K562 (cell line): ENCODE data around the gene SPATA12. TPM values are rescaled to one million over a fixed set of nuclear protein-coding genes. Genes with fewer than 3 reads are reported as not detected.

ENCODE experiments used
- ATAC-seq: fragments of 200-7000 bp; cut with Tn5 transposase; 3 replicates; pipeline ENCODE4 v1.9.1; 2020; ENCODE audit warnings: moderate library complexity
- BruUV-seq: library from RNA; stranded (reverse); fragments of 400-500 nt; replicated peaks from 2 replicates; lab custom pipeline; 2021; lab: Mats Ljungman, UMichigan
- CTCF ChIA-PET: fragments of 300-600 bp; formaldehyde crosslinking; extraction: SDS; loops from one replicate; lab custom pipeline; 2021; ENCODE audit warnings: low intra/inter-chr PET ratio; lab: Yijun Ruan, JAX
- POLR2A ChIA-PET: fragments of 300-600, 350-650 bp; sonication (Branson Sonifier 250); formaldehyde crosslinking; extraction: SDS; loops from one replicate; lab custom pipeline; 2021; ENCODE audit warnings: antibody characterized with exemption, inconsistent platforms; lab: Yijun Ruan, JAX
- DNase-seq, 4 experiments: peaks; one replicate each; pipeline versions ENCODE4 v3.0.0 to v3.0.0-alpha.2; 2011 to 2018; ENCODE audit warnings: low spot score in 3 of 4, mixed read lengths in 3 of 4; ENCODE audit errors: extremely low read depth in 1 of 4
- FAIRE-seq: peaks from 2 replicates; lab custom pipeline; 2011; peaks lifted over from hg19 to GRCh38; lab: Jason Lieb, UNC
- H2AFZ ChIP-seq: 2 replicates; pipeline ENCODE4 v1.6.0; 2011; ENCODE audit warnings: low read depth, low read length, control low read depth, inconsistent platforms
- H3K27ac ChIP-seq: fragments of 200-600 bp; 3 replicates; pipeline ENCODE4 v1.8.0; 2011; ENCODE audit warnings: low read depth, mild to moderate bottlenecking, control low read depth, inconsistent platforms, low read length, moderate library complexity, mixed read lengths; ENCODE audit errors: extremely low read depth
- H3K27me3 ChIP-seq, 2 experiments: fragments of 300-600 bp in 1 of 2; 2 replicates in 1 of 2; 3 replicates in 1 of 2; pipeline versions ENCODE4 v1.6.0 to v1.8.0; 2011; ENCODE audit warnings: inconsistent platforms in 2 of 2, low read length in 2 of 2, mild to moderate bottlenecking in 1 of 2, mixed read lengths in 1 of 2, moderate library complexity in 1 of 2; ENCODE audit not compliant: control insufficient read depth in 2 of 2, insufficient read depth in 2 of 2
- H3K36me3 ChIP-seq: fragments of 300-600 bp; 3 replicates; pipeline ENCODE4 v1.8.0; 2011; ENCODE audit warnings: mild to moderate bottlenecking, low read length, inconsistent platforms; ENCODE audit not compliant: control insufficient read depth, insufficient read depth
- H3K4me1 ChIP-seq, 2 experiments: fragments of 200-600 bp in 1 of 2; replicated peaks in 1 of 2; 2 replicates in 1 of 2; 3 replicates in 1 of 2; pipeline versions ENCODE4 v1.5.1 to v1.8.0; 2011; ENCODE audit warnings: inconsistent platforms in 2 of 2, low read length in 2 of 2, mild to moderate bottlenecking in 1 of 2, mixed read lengths in 1 of 2, moderate library complexity in 1 of 2; ENCODE audit not compliant: control insufficient read depth in 2 of 2, insufficient read depth in 2 of 2
- H3K4me2 ChIP-seq: 2 replicates; pipeline ENCODE4 v1.6.1; 2011; ENCODE audit warnings: low read length, control low read depth, inconsistent platforms, mixed read lengths; ENCODE audit not compliant: insufficient read depth
- H3K4me3 ChIP-seq: fragments of 200-600 bp; sonication (generic), shearing (Covaris generic); 2 replicates; pipeline ENCODE4 v1.5.1; 2016; ENCODE audit warnings: control low read depth, inconsistent platforms
- H3K79me2 ChIP-seq: fragments of 200-600 bp; 3 replicates; pipeline ENCODE4 v1.8.0; 2011; ENCODE audit warnings: low read length, inconsistent platforms; ENCODE audit not compliant: control insufficient read depth, insufficient read depth
- H3K9ac ChIP-seq, 2 experiments: 2 replicates each; pipeline versions ENCODE4 v1.6.0 to v1.6.1; 2011; ENCODE audit warnings: low read depth in 2 of 2, low read length in 2 of 2, control low read depth in 1 of 2, inconsistent platforms in 1 of 2, mild to moderate bottlenecking in 1 of 2, mixed read lengths in 1 of 2; ENCODE audit not compliant: insufficient read depth in 1 of 2
- H3K9me1 ChIP-seq: one replicate; pipeline ENCODE4 v1.6.0; 2011; ENCODE audit warnings: inconsistent platforms, mild to moderate bottlenecking, low read length, moderate library complexity; ENCODE audit not compliant: control insufficient read depth, insufficient read depth
- H3K9me3 ChIP-seq: replicated peaks from 2 replicates; pipeline ENCODE4 v1.5.1; 2011; ENCODE audit warnings: low read depth, low read length, inconsistent platforms; ENCODE audit not compliant: control insufficient read depth, insufficient read depth
- H4K20me1 ChIP-seq: replicated peaks from 2 replicates; pipeline ENCODE4 v1.6.1; 2011; ENCODE audit warnings: low read length, inconsistent platforms, mixed read lengths; ENCODE audit not compliant: control insufficient read depth, insufficient read depth
- ADNP ChIP-seq: fragments of 200-800 bp; sonication (Bioruptor generic); IDR thresholded peaks from 2 replicates; pipeline ENCODE4 v1.6.1; 2016; ENCODE audit warnings: missing genetic modification characterization, missing compliant biosample characterization
- CC2D1A ChIP-seq: fragments of 450-650 bp; IDR thresholded peaks from 2 replicates; pipeline ENCODE4 v1.6.1; 2017; ENCODE audit warnings: mild to moderate bottlenecking
- FOXK1 ChIP-seq: sonication (generic); formaldehyde crosslinking; IDR thresholded peaks from 2 replicates; pipeline ENCODE4 v1.8.0; 2022; ENCODE audit warnings: missing genetic modification reagents, mild to moderate bottlenecking, borderline replicate concordance
- PHF8 ChIP-seq: fragments of 200-600 bp; sonication (generic); IDR thresholded peaks from 2 replicates; pipeline ENCODE4 v1.6.1; 2012; ENCODE audit warnings: mixed run types, mild to moderate bottlenecking, inconsistent platforms, low read length, moderate library complexity, borderline replicate concordance
- PRMT5 ChIP-seq: sonication (generic); formaldehyde crosslinking; IDR thresholded peaks from 2 replicates; pipeline ENCODE4 v1.5.0; 2020; ENCODE audit warnings: missing genetic modification reagents
- RNF2 ChIP-seq: sonication (generic); IDR thresholded peaks from 2 replicates; pipeline ENCODE4 v1.6.1; 2016
- ZNF830 ChIP-seq: fragments of 250-450 bp; sonication (Bioruptor Pico); IDR thresholded peaks from 2 replicates; pipeline ENCODE4 v1.5.0; 2021; ENCODE audit warnings: mild to moderate bottlenecking
- WGBS: fragments of 100-300 bp; shearing (Covaris generic); methylation state at CpG from one replicate; pipeline ENCODE4 v1.1.6; 2016; ENCODE audit warnings: low coverage, mixed read lengths; ENCODE audit not compliant: insufficient coverage; ENCODE audit errors: missing lambda C conversion rate; 5-methylcytosine and 5-hydroxymethylcytosine counted together
- in situ Hi-C: fragments of 300-500 bp; cut with MboI; formaldehyde crosslinking; loops from 4 replicates; pipeline ENCODE4 v1.15.0; 2018; ENCODE audit warnings: inconsistent platforms, mixed read lengths
- intact Hi-C: fragments of 100-400 bp; cut with micrococcal nuclease; formaldehyde crosslinking; loops from 2 replicates; pipeline ENCODE4 v1.14.2; 2022
- polyA plus RNA-seq, 8 experiments: library from polyadenylated mRNA; depleted of rRNA in 4 of 8; stranded (reverse) in 5 of 8; unstranded in 3 of 8; fragments of >200 nt; fragmentation: Nextera tagmentation in 2 of 8; fragmentation: Illumina TruSeq in 1 of 8; extraction: Ambion mirVana in 2 of 8; extraction: Trizol in 1 of 8; gene quantifications; 2 replicates each; pipeline versions ENCODE4 v1.2.1 to v1.2.3, GENCODE V29; 2011 to 2014; ENCODE audit warnings: inconsistent platforms in 1 of 8, missing spikeins in 1 of 8
- total RNA-seq, 7 experiments: library from RNA; depleted of rRNA in 6 of 7; stranded (reverse); fragments of >200 nt in 6 of 7; fragmentation: Illumina TruSeq in 2 of 7; extraction: Trizol in 2 of 7; gene quantifications; 2 replicates each; pipeline versions ENCODE4 v1.2.1 to v1.2.3, GENCODE V29; 2011 to 2021; ENCODE audit warnings: low replicate concordance in 1 of 7
- TF ChIP-seq, protein P1 (sequence below): fragments of 250-450 bp; sonication (Bioruptor Pico); IDR thresholded peaks from 2 replicates; pipeline ENCODE4 v1.8.0; 2021; ENCODE audit warnings: borderline replicate concordance, mild to moderate bottlenecking, moderate library complexity; ENCODE audit not compliant: poor library complexity, severe bottlenecking
- TF ChIP-seq, protein P2 (sequence below): fragments of 450-650 bp; formaldehyde crosslinking; IDR thresholded peaks from 2 replicates; pipeline ENCODE4 v1.4.0; 2020; ENCODE audit warnings: mild to moderate bottlenecking
- TF ChIP-seq, protein P3 (sequence below): fragments of 450-650 bp; formaldehyde crosslinking; IDR thresholded peaks from 2 replicates; pipeline ENCODE4 v1.4.0; 2020; ENCODE audit warnings: mild to moderate bottlenecking, mixed read lengths
- TF ChIP-seq, protein P4 (sequence below): fragments of 250-450 bp; sonication (Bioruptor Pico); IDR thresholded peaks from 2 replicates; pipeline ENCODE4 v1.4.0; 2020

The SPATA12 gene
- total and polyA plus RNA-seq, 9 of the 15 experiments (the other 6 are each of a cell fraction or from before 2014, with no cell fraction given): not detected

DNA sequence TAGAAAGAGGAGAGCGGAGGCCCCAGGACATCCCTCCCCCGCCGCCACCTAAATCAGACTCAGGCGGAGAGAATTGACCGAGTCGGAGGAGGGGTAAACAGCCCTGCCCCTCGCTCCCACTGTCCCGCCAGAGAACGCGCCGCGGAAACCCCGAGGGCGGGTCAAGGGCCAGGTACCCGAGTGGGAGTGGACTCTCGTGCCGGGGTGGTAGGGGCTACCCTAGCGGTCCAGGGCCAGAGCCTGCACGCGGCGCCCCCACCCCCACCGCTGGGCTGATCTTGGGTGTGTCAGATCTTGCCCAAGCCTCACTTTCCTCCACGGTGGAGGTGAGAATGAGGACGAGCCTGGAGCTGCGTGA, 19.0 kb downstream of the SPATA12 start (continued):
- no peak for TF ChIP-seq ADNP
- TF ChIP-seq, protein P1, sequence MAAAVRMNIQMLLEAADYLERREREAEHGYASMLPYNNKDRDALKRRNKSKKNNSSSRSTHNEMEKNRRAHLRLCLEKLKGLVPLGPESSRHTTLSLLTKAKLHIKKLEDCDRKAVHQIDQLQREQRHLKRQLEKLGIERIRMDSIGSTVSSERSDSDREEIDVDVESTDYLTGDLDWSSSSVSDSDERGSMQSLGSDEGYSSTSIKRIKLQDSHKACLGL: no peak
- TF ChIP-seq, protein P2, sequence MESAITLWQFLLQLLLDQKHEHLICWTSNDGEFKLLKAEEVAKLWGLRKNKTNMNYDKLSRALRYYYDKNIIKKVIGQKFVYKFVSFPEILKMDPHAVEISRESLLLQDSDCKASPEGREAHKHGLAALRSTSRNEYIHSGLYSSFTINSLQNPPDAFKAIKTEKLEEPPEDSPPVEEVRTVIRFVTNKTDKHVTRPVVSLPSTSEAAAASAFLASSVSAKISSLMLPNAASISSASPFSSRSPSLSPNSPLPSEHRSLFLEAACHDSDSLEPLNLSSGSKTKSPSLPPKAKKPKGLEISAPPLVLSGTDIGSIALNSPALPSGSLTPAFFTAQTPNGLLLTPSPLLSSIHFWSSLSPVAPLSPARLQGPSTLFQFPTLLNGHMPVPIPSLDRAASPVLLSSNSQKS: no peak
- TF ChIP-seq, all 486 proteins: peak for 15

DNA sequence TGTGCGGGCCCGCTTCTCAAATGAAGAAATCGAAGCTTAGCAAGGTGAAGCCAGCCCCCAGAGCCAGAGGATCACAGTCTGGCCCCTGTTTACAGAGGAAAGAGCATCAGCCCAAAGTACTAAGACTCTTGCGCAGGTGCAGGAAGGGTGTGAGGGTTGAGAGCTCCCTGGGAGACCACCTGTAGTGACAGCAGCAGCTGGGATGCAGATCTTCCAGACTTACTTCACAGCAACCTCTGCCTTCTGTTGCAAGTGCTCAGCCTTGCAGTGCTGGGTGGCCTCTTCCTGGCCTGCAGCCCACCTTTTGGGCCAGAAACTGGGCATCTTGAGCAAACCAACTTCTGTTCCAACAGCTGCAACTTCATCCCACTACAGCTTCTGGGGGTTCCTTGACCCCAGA, 19.7 kb downstream of the SPATA12 start:
- peaks cover 0 to 17% of the 10 kb centered on the region in 2 experiments; a peak in 3 of 5 replicates for H3K4me1 ChIP-seq
- H3K4me3 ChIP-seq: no peak overlapping the region
- in situ Hi-C loops: no loop called here
- H3K4me2 ChIP-seq: no peak overlapping the region
- TF ChIP-seq, protein P3, sequence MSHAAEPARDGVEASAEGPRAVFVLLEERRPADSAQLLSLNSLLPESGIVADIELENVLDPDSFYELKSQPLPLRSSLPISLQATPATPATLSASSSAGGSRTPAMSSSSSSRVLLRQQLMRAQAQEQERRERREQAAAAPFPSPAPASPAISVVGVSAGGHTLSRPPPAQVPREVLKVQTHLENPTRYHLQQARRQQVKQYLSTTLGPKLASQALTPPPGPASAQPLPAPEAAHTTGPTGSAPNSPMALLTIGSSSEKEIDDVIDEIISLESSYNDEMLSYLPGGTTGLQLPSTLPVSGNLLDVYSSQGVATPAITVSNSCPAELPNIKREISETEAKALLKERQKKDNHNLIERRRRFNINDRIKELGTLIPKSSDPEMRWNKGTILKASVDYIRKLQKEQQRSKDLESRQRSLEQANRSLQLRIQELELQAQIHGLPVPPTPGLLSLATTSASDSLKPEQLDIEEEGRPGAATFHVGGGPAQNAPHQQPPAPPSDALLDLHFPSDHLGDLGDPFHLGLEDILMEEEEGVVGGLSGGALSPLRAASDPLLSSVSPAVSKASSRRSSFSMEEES (CRISPR knock-in tag): no peak
- TF ChIP-seq PRMT5 (CRISPR knock-in tag) (no peak), RNF2 (no peak), FOXK1 (CRISPR knock-in tag) (no peak), PHF8 (no peak), CC2D1A (no peak), ZNF830 (CRISPR knock-in tag) (no peak)
- TF ChIP-seq, protein P2: no peak
- TF ChIP-seq, protein P4, sequence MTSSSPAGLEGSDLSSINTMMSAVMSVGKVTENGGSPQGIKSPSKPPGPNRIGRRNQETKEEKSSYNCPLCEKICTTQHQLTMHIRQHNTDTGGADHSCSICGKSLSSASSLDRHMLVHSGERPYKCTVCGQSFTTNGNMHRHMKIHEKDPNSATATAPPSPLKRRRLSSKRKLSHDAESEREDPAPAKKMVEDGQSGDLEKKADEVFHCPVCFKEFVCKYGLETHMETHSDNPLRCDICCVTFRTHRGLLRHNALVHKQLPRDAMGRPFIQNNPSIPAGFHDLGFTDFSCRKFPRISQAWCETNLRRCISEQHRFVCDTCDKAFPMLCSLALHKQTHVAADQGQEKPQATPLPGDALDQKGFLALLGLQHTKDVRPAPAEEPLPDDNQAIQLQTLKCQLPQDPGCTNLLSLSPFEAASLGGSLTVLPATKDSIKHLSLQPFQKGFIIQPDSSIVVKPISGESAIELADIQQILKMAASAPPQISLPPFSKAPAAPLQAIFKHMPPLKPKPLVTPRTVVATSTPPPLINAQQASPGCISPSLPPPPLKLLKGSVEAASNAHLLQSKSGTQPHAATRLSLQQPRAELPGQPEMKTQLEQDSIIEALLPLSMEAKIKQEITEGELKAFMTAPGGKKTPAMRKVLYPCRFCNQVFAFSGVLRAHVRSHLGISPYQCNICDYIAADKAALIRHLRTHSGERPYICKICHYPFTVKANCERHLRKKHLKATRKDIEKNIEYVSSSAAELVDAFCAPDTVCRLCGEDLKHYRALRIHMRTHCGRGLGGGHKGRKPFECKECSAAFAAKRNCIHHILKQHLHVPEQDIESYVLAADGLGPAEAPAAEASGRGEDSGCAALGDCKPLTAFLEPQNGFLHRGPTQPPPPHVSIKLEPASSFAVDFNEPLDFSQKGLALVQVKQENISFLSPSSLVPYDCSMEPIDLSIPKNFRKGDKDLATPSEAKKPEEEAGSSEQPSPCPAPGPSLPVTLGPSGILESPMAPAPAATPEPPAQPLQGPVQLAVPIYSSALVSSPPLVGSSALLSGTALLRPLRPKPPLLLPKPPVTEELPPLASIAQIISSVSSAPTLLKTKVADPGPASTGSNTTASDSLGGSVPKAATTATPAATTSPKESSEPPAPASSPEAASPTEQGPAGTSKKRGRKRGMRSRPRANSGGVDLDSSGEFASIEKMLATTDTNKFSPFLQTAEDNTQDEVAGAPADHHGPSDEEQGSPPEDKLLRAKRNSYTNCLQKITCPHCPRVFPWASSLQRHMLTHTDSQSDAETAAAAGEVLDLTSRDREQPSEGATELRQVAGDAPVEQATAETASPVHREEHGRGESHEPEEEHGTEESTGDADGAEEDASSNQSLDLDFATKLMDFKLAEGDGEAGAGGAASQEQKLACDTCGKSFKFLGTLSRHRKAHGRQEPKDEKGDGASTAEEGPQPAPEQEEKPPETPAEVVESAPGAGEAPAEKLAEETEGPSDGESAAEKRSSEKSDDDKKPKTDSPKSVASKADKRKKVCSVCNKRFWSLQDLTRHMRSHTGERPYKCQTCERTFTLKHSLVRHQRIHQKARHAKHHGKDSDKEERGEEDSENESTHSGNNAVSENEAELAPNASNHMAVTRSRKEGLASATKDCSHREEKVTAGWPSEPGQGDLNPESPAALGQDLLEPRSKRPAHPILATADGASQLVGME (CRISPR knock-in tag): no peak
- TF ChIP-seq, all 486 proteins: peak for 0
- Histone ChIP-seq H3K36me3 (no peaks in the 10 kb centered on the region), H3K9me3 (no peaks in the 10 kb centered on the region), H3K9me1 (no peaks in the 10 kb centered on the region), H4K20me1 (no peaks in the 10 kb centered on the region), H3K27ac (no peak overlapping the region), H3K79me2 (no peaks in the 10 kb centered on the region), H2AFZ (no peak overlapping the region), H3K9ac (no peak overlapping the region), H3K27me3 (no peaks in the 10 kb centered on the region)
- intact Hi-C loops: no loop called here
- BruUV-seq: no TSS peak
- 67% methylated on average over 3 of the region's 4 CpGs for WGBS
- CTCF ChIA-PET: no interaction called here
- ATAC-seq: no peak
- FAIRE-seq: no peak
- no peak for DNase-seq
- POLR2A ChIA-PET: interaction anchor here (1.6 kb wide), 1 partner anchor 14 kb away, joined by 4 read pairs; no protein-coding TSS in a partner anchor
